HG03039 (cell line): ENCODE measurements around the gene TBC1D23.
"Not testable (repeated sequence)": the region's sequence is repeated elsewhere in the genome, so short reads cannot be mapped to it uniquely, and the experiment has no call there.

Source experiments
- ATAC-seq: cut with Tn5 transposase; IDR thresholded peaks from one replicate; pipeline ENCODE4 v1.9.1; 2021; ENCODE audit warnings: mild to moderate bottlenecking, moderate library complexity; ENCODE audit not compliant: unreplicated experiment

TBC1D23 gene

DNA sequence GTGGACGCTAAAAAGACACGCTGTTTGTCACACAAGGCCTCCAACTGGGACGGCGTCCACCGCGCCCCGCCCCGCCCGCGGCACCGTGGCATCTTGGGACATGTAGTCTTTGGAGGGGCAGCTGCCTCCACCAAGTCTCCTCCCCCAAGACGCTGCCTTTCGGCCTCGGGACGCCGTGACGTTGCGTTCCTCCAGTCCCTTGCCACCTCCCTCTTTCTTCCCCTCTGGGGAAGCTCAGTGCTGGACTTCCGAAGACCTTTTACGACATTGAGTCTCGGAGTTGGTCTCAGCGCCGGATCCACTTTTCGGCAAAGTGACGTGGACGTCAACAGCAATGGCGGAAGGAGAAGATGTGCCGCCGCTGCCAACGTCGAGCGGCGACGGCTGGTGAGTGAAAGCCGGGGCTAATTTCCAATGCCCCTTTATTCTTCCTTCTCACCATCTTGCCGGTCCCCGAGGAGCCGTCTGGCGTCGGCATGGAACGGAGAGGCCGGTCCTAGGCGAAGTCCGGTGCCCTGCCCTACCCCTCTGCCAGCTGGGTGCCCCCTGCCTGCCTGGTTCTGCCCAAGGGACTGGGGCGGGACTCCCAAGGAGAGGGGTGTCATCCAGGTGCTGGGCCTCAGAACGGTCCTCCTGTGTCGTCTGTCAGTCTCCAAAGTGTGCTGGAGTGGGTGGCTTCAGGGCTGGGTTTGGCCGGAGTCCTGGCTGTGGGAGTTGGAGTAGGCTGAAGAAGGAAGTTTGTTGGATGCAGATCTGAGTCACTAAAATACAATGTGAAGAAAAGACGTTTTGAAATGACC lies at the start of gene TBC1D23:
TSS of gene TBC1D23 (plus strand) at position 308 of the 800 bp plus-strand sequence. CDS start at position 335, 27 bp downstream.
- ATAC-seq: peak; percentile 99

GRCh38 chr3:100213891-100214573 lies 46.8 kb upstream of the TBC1D23 start:
- no peak for ATAC-seq

DNA sequence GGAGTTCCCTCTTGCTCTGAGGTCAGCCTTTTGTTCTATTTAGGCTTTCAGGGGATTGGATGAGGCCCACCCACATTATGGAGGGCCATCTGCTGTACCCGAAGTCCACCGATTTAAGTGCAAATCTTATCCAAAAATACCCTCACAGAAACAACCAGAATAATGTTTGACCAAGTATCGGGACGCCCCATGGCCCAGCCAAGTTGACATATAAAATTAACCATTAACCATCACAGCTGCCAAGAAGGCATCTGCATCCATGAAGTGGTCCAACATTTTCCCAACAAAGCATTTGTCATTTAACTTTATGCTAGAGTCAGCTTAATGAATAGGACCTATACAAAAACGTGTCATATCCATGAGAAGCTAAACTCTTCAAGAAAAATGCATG lies 46.2 kb upstream of the TBC1D23 start:
- ATAC-seq: no peak

DNA sequence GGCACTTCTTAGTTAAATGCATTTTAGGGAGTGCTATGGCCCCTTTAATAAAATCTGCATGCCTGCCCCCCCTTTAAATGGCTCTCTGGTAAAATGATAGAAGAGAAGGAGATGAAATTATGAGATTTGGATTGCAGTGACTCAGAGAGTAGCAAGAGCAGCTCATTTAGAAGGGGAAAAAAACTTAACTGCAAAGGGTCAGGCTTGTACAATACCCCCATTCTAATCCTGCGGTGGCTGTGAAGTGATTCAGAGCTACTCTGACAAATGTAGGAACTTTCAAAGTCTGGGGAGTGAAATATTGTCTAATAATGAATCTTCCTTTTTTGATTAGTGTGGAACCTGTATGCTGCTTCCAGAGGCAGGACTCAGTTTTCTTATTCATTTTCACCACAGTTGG lies 44.1 kb upstream of the TBC1D23 start:
- ATAC-seq: no peak

DNA sequence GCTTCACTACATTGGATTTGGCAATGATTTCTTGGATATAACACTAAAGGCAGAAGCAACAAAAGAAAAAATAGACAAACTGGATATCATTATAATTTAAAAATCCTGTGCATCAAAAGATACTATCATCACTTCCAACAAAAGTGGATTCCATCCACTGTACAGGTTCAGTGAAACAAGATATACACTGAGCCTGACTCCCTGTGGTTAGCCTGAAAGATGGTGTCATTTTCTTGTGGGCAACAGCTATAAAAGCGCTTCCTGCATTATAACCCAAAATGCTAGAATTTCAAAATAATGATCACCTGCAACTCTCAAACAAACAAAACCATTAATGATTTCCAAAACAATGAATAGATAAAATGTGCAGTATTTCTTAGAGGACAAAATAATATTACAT lies 39.6 kb upstream of the TBC1D23 start:
- ATAC-seq: no peak

DNA sequence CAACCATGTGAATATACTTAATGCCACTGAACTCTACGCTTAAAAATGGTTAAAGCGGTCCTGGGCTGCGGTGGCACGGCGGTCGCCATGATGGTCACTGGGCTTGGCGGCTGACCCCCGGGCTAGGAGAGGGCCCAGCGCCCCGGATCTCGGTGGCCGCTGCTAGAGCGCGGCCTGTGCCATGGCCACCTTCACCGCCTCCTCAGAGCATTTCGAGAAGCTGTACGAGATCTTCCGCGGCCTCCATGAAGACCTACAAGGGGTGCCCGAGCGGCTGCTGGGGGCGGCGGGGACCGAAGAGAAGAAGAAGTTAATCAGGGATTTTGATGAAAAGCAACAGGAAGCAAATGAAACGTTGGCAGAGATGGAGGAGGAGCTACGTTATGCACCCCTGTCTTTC lies 35.6 kb upstream of the TBC1D23 start:
- ATAC-seq: no peak

DNA sequence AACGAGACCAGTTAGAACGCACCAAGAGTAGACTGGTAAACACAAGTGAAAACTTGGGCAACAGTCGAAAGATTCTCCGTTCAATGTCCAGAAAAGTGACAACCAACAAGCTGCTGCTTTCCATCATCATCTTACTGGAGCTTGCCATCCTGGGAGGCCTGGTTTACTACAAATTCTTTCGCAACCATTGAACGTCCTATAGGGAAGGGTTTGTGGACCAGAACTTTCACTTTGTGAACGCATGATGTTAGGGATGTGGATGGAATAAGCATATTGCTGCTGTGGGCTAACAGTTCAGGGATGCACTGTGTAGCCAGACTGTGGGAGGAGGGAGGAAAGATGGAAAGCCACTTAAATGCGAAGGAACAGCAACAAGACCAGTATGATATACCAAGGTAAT lies 34.9 kb upstream of the TBC1D23 start:
- no peak for ATAC-seq

DNA sequence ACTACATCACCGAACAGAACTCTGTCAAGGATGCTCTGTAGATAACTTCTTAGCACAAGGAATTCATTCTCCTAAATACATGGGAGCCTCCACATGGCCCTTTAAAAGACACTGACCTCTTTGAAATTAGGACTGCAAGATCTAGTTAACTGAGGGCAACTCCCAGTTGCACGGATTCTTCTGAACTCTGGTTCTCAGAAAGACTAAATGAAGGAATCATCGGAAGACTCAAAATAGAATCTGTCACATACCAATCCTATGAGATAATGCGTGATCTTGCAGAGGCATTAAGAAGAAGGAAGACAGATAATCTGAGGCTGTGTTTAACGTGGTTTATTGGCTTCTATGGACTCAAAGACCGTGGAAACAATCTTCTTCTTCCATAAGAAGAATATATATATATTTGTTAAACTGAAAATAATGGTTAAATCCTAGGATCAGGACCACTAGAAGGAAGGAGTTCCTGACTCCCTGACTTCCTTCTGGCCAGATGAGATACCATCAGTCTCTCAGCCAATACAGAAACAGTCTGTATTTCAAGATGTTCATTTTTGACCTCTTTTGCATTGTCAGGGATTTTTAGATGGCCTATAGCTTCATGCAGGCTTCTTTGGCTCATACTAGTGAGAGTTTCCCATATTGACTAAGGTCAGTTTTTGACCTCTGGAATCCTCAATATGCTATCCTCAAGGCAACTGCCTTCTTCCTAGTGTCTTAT lies 33.9 kb upstream of the TBC1D23 start:
- no peak for ATAC-seq

- ATAC-seq: no peak
Measured at GRCh38 chr3:100227511-100227921, 33.3 kb upstream of the TBC1D23 start.

- ATAC-seq: no peak
Measured at GRCh38 chr3:100228247-100228646, 32.5 kb upstream of the TBC1D23 start.

- not testable (repeated sequence) for ATAC-seq
Measured at GRCh38 chr3:100229188-100229587, 31.6 kb upstream of the TBC1D23 start.

DNA sequence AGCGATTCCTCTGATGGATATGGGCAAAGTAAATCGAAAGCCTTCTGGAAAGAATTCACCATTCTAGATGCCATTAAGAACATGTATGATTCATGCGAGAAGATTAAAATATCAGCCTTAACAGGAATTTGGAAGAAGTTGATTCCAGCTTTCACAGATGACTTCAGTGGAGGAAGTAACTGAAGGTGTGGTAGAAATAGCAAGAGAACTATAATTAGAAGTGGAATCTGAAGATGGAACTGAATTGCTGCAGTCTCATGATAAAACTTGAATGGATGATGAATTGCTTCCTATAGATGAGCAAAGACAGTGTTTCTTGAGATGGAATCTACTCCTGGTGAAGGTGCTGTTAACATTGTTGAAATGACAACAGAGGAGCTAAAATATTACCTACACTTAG lies 30.1 kb upstream of the TBC1D23 start:
- ATAC-seq: no peak

DNA sequence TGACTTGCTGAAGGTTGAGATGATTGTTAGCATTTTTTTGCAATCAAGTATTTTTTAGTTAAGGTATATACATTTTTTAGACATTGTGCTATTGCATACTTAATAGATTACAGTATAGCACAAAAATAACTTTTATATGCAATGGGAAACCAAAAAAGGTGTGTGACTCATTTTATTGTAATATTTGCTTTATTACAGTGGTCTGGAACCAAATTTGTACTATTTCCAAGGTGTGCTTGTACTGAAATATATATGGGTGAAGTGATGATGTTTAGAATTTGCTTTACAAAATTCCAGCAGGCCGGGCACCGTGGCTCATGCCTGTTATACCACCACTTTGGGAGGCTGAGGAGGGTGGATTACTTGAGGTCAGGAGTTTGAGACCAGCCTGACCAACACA lies 29.1 kb upstream of the TBC1D23 start:
- no peak for ATAC-seq

DNA sequence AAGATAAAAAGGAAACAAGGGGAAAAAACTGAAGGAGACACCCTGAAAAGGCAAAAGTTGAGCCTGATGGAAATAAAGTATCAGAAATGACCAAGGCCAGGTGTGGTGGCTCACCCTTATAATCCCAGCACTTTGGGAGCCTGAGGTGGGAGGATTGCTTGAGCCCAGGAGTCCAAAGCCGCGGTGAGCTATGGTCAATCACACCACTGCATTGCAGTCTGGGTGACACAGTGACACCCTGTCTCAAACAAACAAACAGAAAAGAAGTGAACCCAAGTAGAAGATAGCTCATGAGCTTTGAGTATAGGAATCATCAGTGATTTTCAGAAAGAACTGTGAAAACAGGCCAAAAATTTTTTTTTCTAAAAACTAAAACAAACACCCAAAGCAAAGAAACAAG lies 26.4 kb upstream of the TBC1D23 start:
- no peak for ATAC-seq

DNA sequence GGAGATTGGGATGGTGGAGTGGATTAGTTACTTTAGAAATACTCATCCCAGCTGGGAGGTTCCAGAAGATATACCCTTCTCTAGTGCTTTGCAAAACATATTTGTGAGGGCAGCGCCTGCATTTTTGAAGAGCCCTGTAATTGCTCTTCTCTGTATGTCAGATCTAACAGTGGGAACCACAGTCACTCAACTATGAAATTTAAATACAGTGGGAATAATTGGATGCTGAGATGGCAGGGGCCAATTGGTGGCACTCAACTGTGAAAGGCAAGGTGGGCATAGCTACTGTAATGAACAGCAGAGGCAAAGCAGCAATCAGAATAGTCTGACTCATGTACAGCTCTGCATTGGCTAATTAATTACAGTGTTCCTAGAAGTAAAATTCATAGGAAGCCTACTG lies 22.2 kb upstream of the TBC1D23 start:
- no peak for ATAC-seq

GRCh38 chr3:100242471-100242870 lies 18.3 kb upstream of the TBC1D23 start:
- not testable (repeated sequence) for ATAC-seq

DNA sequence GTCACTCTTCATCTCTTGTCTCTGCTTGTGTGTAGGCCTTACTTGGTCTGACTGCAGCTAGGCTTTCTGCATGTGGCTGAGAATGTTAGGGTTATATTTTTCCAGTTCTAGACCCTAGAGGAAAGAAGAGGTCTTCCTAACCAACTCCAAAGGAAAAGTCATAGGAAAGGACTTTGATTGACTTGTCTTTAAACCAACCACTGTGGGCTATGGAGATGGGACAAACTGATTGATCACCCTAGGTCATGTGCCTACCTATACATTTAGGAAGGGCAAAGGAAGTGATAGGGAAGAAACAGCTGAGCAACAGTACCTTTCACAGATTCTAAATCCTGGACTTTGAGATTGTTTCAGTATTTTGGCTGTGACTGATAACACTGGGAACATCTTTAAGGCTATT lies 16.5 kb upstream of the TBC1D23 start:
- ATAC-seq: no peak

GRCh38 chr3:100245136-100245535 lies 15.7 kb upstream of the TBC1D23 start:
- ATAC-seq: no peak

- ATAC-seq: no peak
Measured at GRCh38 chr3:100245927-100246326, 14.9 kb upstream of the TBC1D23 start.

- ATAC-seq: no peak
Measured at GRCh38 chr3:100246999-100247398, 13.8 kb upstream of the TBC1D23 start.

DNA sequence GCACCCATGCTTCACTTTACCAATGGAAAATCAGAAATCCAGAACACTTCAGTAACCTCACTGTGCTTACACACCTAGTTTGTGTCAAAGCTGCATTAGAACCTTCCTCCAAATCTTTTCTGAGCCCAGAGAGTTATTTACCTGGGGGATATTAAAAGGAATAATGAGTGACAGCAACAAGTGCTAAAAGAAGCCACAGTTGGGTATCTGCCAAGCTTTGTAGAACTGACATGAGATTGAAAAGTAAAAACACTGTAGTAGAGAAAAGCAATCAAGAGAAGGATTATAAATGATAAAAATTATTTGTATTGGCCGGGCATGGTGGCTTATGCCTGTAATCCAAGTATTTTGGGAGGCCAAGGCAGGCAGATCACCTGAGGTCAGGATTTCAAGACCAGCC lies 8.8 kb upstream of the TBC1D23 start:
- ATAC-seq: no peak
